NOMO-1 (cell line): ENCODE measurements around the gene PPRC1.

Source experiments
- DNase-seq, 2 experiments: peaks; one replicate each; lab custom pipeline; 2025; ENCODE audit not compliant: unreplicated experiment in 2 of 2; lab: John Stamatoyannopoulos, UW

The PPRC1 gene

GRCh38 chr10:102188298-102188940 is 55.6 kb downstream of the PPRC1 start:
- no peak for DNase-seq

- peak in 1 of 2 experiments; percentile 41 for DNase-seq
These were observed 56.4 kb downstream of the PPRC1 start for GRCh38 chr10:102188941-102189898.

- no peak for DNase-seq
These were observed 59.1 kb downstream of the PPRC1 start for GRCh38 chr10:102191956-102192355.

GRCh38 chr10:102195296-102195870 is 62.5 kb downstream of the PPRC1 start:
- DNase-seq: no peak

- DNase-seq: no peak
These were observed 64.1 kb downstream of the PPRC1 start for GRCh38 chr10:102196893-102197292.

- DNase-seq: no peak
These were observed 65.2 kb downstream of the PPRC1 start for GRCh38 chr10:102198027-102198426.
